PC-9 (cell line): ENCODE measurements around the gene INHA. TPM values are rescaled to one million over a fixed set of nuclear protein-coding genes. Genes with fewer than 3 reads are reported as not detected.

Source experiments
- BruUV-seq: library from RNA; stranded (reverse); fragments of 400-500 nt; replicated peaks from 2 replicates; lab custom pipeline; 2021; lab: Mats Ljungman, UMichigan
- CTCF ChIA-PET: fragments of 300-600 bp; sonication (Branson Sonifier 250); formaldehyde crosslinking; loops from one replicate; lab custom pipeline; 2022; ENCODE audit warnings: antibody characterized with exemption; lab: Charles Lee
- POLR2A ChIA-PET: fragments of 300-600 bp; sonication (Branson Sonifier 250); formaldehyde crosslinking; loops from one replicate; lab custom pipeline; 2022; ENCODE audit warnings: antibody characterized with exemption; ENCODE audit not compliant: unreplicated experiment; lab: Charles Lee
- DNase-seq, 2 experiments: peaks; one replicate each; pipeline versions ENCODE4 v3.0.0 to v3.0.0-alpha.2; 2015 to 2022; ENCODE audit warnings: mixed read lengths in 1 of 2
- H2AFZ ChIP-seq: fragments of 200-600 bp; sonication (generic); 2 replicates; pipeline ENCODE4 v1.8.1; 2017; ENCODE audit warnings: antibody characterized with exemption
- H3F3A ChIP-seq: fragments of 200-600 bp; sonication (generic); 2 replicates; pipeline ENCODE4 v1.8.1; 2017; ENCODE audit warnings: antibody characterized with exemption, mild to moderate bottlenecking, low read depth; ENCODE audit not compliant: insufficient read depth
- H3K27ac ChIP-seq: fragments of 200-600 bp; sonication (generic); 2 replicates; pipeline ENCODE4 v1.6.1; 2016; ENCODE audit warnings: mixed run types
- H3K27me3 ChIP-seq: fragments of 200-600 bp; sonication (generic); 2 replicates; pipeline ENCODE4 v1.6.1; 2016; ENCODE audit warnings: low read depth, mixed run types; ENCODE audit not compliant: insufficient read depth
- H3K36me3 ChIP-seq: fragments of 200-600 bp; sonication (generic); 2 replicates; pipeline ENCODE4 v1.6.1; 2016; ENCODE audit warnings: low read depth, mixed run types
- H3K4me1 ChIP-seq: fragments of 200-600 bp; sonication (generic); replicated peaks from 2 replicates; pipeline ENCODE4 v1.6.1; 2016; ENCODE audit warnings: mixed run types; ENCODE audit not compliant: insufficient read depth
- H3K4me2 ChIP-seq: fragments of 200-600 bp; sonication (generic); 2 replicates; pipeline ENCODE4 v1.6.1; 2017; ENCODE audit warnings: mixed run types
- H3K4me3 ChIP-seq: fragments of 200-600 bp; sonication (generic); 2 replicates; pipeline ENCODE4 v1.6.1; 2016; ENCODE audit warnings: mixed run types
- H3K79me2 ChIP-seq: fragments of 200-600 bp; sonication (generic); 2 replicates; pipeline ENCODE4 v1.6.1; 2017; ENCODE audit warnings: low read depth, mixed run types
- H3K9me2 ChIP-seq: fragments of 200-600 bp; sonication (generic); 2 replicates; pipeline ENCODE4 v1.8.1; 2017; ENCODE audit warnings: mild to moderate bottlenecking; ENCODE audit not compliant: insufficient read depth
- H3K9me3 ChIP-seq: fragments of 200-600 bp; sonication (generic); 2 replicates; pipeline ENCODE4 v1.8.1; 2016; ENCODE audit warnings: low read depth; ENCODE audit not compliant: insufficient read depth
- H4K20me1 ChIP-seq: fragments of 200-600 bp; sonication (generic); 2 replicates; pipeline ENCODE4 v1.8.1; 2017; ENCODE audit not compliant: insufficient read depth
- CTCF ChIP-seq: fragments of 200-600 bp; sonication (generic); conservative IDR thresholded peaks from 2 replicates; pipeline ENCODE4 v1.6.1; 2017; ENCODE audit warnings: mixed run types, antibody characterized with exemption, mild to moderate bottlenecking, moderate library complexity
- EZH2 ChIP-seq: fragments of 200-600 bp; sonication (generic); IDR thresholded peaks from 2 replicates; pipeline ENCODE4 v1.8.0; 2017; ENCODE audit warnings: antibody characterized with exemption, low read depth
- intact Hi-C: fragments of 100-400 bp; cut with micrococcal nuclease; formaldehyde crosslinking; loops from one replicate; pipeline ENCODE4 v1.10.0; 2022; ENCODE audit not compliant: unreplicated experiment
- total RNA-seq: library from RNA; stranded (reverse); gene quantifications from 2 replicates; pipeline ENCODE4 v1.2.3, GENCODE V29; 2021

INHA gene
- total RNA-seq, 1 experiment from 2014 or later: 5.2 TPM

DNA sequence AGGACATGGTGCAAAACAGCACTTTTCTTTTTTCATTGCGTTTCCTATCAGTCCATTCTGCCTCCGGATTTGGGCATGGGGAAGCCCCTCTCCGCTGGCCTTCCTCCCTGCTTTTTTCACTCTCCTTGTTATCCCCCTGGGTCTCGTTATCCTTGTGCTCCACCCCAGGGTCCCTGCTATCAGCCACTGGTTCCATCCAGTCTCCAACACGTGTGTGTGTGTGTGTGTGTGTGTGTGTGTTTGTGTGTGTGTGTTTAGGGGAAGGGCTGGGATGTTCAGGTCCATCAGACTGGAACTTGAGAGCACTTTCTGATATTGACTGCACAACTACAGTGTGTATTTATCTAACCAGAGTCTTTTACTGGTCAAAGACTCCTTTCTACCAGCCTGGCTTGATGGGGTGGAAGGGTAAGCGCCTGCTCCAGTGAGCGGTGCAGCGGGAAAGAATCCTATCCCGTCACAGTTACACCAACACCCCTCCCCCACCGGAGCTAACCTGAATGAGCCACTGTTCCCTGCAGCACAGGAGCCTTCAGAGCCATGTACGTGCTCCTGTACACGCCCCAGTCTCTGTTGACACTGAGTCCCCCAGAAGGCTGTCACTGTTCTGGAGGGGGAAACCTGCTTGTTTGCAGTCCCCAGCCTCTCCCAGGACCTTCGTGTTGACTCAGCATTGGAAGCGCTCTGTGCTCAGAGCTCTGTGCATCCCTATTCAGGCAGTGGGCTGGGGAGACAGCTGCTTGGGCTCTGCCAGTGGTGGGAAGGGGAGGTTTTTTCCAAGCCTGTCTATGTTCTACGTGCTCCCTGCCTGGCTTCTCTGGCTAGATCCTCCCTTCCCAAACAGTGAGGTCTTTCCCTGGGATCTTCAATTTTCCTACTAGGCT, 4.6 kb downstream of the INHA start:
- Histone ChIP-seq H3K4me1 (peaks cover 16% of the 10 kb centered on the region; the same call in 1 of the 2 replicates), H3K4me2 (no peak overlapping the region), H3K27ac (no peak overlapping the region), H3K79me2 (no peaks in the 10 kb centered on the region), H2AFZ (no peak overlapping the region), H3K9me3 (no peaks in the 10 kb centered on the region), H4K20me1 (no peaks in the 10 kb centered on the region), H3K36me3 (no peaks in the 10 kb centered on the region), H3F3A (no peaks in the 10 kb centered on the region), H3K9me2 (no peaks in the 10 kb centered on the region), H3K27me3 (no peaks in the 10 kb centered on the region), H3K4me3 (no peak overlapping the region)
- ChIA-PET POLR2A (interaction anchor here (0.5 kb wide), 1 partner anchor 8 kb away, joined by 4 read pairs; no protein-coding TSS in a partner anchor), CTCF (no interaction called here)
- no TSS peak for BruUV-seq
- intact Hi-C loops: no loop called here
- DNase-seq: no peak
- TF ChIP-seq EZH2 (no peak), CTCF (no peak)

- ChIA-PET CTCF (interaction anchor here (0.7 kb wide), 1 partner anchor 55 kb away, joined by 3 read pairs; no protein-coding TSS in a partner anchor), POLR2A (interaction anchor here (0.7 kb wide), 1 partner anchor 166 kb away, joined by 4 read pairs; no protein-coding TSS in a partner anchor)
- DNase-seq: peak in 1 of 2 experiments; percentile 54
- H3K4me2 ChIP-seq: no peak overlapping the region
- no peaks in the 10 kb centered on the region for H3K79me2 ChIP-seq
- TF ChIP-seq CTCF (no peak), EZH2 (no peak)
- no peak overlapping the region for H3K27ac ChIP-seq
- H3K27me3 ChIP-seq: no peaks in the 10 kb centered on the region
- no peaks in the 10 kb centered on the region for H3K9me2 ChIP-seq
- no peak overlapping the region for H2AFZ ChIP-seq
- no peaks in the 10 kb centered on the region for H3K36me3 ChIP-seq
- intact Hi-C loops: no loop called here
- BruUV-seq: no TSS peak
- no peaks in the 10 kb centered on the region for H3K9me3 ChIP-seq
- H3K4me1 ChIP-seq: peaks cover 9% of the 10 kb centered on the region; the same call in 1 of the 2 replicates
- H3F3A ChIP-seq: no peaks in the 10 kb centered on the region
- H3K4me3 ChIP-seq: no peak overlapping the region
- H4K20me1 ChIP-seq: no peaks in the 10 kb centered on the region
These were observed 6.9 kb downstream of the INHA start for GRCh38 chr2:219578811-219579613.

GRCh38 chr2:219581346-219581745, 9.2 kb downstream of the INHA start:
- Histone ChIP-seq H3F3A (no peaks in the 10 kb centered on the region), H3K4me2 (no peak overlapping the region), H3K4me3 (no peak overlapping the region), H3K27me3 (no peaks in the 10 kb centered on the region), H3K9me3 (no peaks in the 10 kb centered on the region), H3K36me3 (no peaks in the 10 kb centered on the region), H3K4me1 (peaks cover 9% of the 10 kb centered on the region; the same call in 1 of the 2 replicates), H3K9me2 (no peaks in the 10 kb centered on the region), H4K20me1 (no peaks in the 10 kb centered on the region), H3K27ac (no peak overlapping the region), H3K79me2 (no peaks in the 10 kb centered on the region), H2AFZ (no peak overlapping the region)
- DNase-seq: no peak
- no peak for TF ChIP-seq CTCF
- no peak for TF ChIP-seq EZH2
- ChIA-PET CTCF (no interaction called here), POLR2A (no interaction called here)
- intact Hi-C loops: no loop called here
- no TSS peak for BruUV-seq
